ENCODE measurements around the gene CCDC184.
"Not testable (repeated sequence)": the region's sequence is repeated elsewhere in the genome, so short reads cannot be mapped to it uniquely, and the experiment has no call there.

The CCDC184 gene

GRCh38 chr12:48180424-48180823 is 3.0 kb upstream of the CCDC184 start:
- DNase-seq: no peak

- no peak for DNase-seq
Observed at GRCh38 chr12:48180857-48181495, 2.5 kb upstream of the CCDC184 start.

GRCh38 chr12:48182631-48183030 is 813 bp upstream of the CCDC184 start:
- no peak for DNase-seq

GRCh38 chr12:48183876-48184548 is 568 bp downstream of the CCDC184 start:
- peak; percentile 19 for DNase-seq

GRCh38 chr12:48184549-48184922 is 1.1 kb downstream of the CCDC184 start:
- DNase-seq: no peak

- DNase-seq: no peak
Observed at GRCh38 chr12:48185181-48185919, 1.9 kb downstream of the CCDC184 start.

- DNase-seq: no peak
Observed at GRCh38 chr12:48187916-48188695, 4.7 kb downstream of the CCDC184 start.

GRCh38 chr12:48189331-48190125 is 6.1 kb downstream of the CCDC184 start:
- DNase-seq: peak; percentile 75

- no peak for DNase-seq
Observed at GRCh38 chr12:48191096-48191495, 7.7 kb downstream of the CCDC184 start.

- DNase-seq: no peak
Observed at GRCh38 chr12:48192861-48193260, 9.4 kb downstream of the CCDC184 start.

GRCh38 chr12:48193623-48194022 is 10.2 kb downstream of the CCDC184 start:
- no peak for DNase-seq

GRCh38 chr12:48194799-48195201 is 11.4 kb downstream of the CCDC184 start:
- no peak for DNase-seq

- DNase-seq: peak; percentile 37
Observed at GRCh38 chr12:48197549-48197970, 14.1 kb downstream of the CCDC184 start.

GRCh38 chr12:48197971-48198671 is 14.7 kb downstream of the CCDC184 start:
- peak; percentile 94 for DNase-seq

GRCh38 chr12:48198672-48198971 is 15.2 kb downstream of the CCDC184 start:
- peak; percentile 40 for DNase-seq

GRCh38 chr12:48198985-48199384 is 15.5 kb downstream of the CCDC184 start:
- DNase-seq: no peak

GRCh38 chr12:48199774-48200221 is 16.4 kb downstream of the CCDC184 start:
- peak; percentile 30 for DNase-seq

- no peak for DNase-seq
Observed at GRCh38 chr12:48201091-48201490, 17.6 kb downstream of the CCDC184 start.

- no peak for DNase-seq
Observed at GRCh38 chr12:48201516-48201915, 18.1 kb downstream of the CCDC184 start.

- DNase-seq: no peak
Observed at GRCh38 chr12:48202766-48203165, 19.3 kb downstream of the CCDC184 start.

GRCh38 chr12:48203192-48203591 is 19.7 kb downstream of the CCDC184 start, which contains the start of gene OR10AD1:
OR10AD1 (minus strand) TSS chr12:48203292; CDS start chr12:48203292, 0 bp downstream.
- DNase-seq: no peak

GRCh38 chr12:48209495-48209894 is 26.1 kb downstream of the CCDC184 start:
- DNase-seq: not testable (repeated sequence)
